B cell (primary cell): ENCODE data around the gene PEX11G.

ENCODE experiments used
- CTCF ChIP-seq: fragments of 200-600 bp; IDR thresholded peaks from one replicate; pipeline ENCODE4 v1.8.0; 2022; ENCODE audit warnings: antibody characterized with exemption, mild to moderate bottlenecking
- EZH2 ChIP-seq: IDR thresholded peaks from 2 replicates; pipeline ENCODE4 v1.6.1; 2012; ENCODE audit warnings: borderline replicate concordance, low read depth, mild to moderate bottlenecking, moderate library complexity, low read length; ENCODE audit not compliant: insufficient read depth, poor library complexity, severe bottlenecking

- no peak for TF ChIP-seq CTCF
- TF ChIP-seq EZH2 = no peak
Observed at GRCh38 chr19:7429638-7430282, 59.1 kb downstream of the PEX11G start.
